Breast epithelium (tissue), 4 donors: ENCODE measurements around the gene ESPN. TPM values are rescaled to one million over a fixed set of nuclear protein-coding genes. Genes with fewer than 3 reads are reported as not detected.

Source experiments
- DNase-seq, 2 donors: peaks; one replicate each; pipeline ENCODE4 v3.0.0-alpha.2; 2019; ENCODE audit warnings: low spot score in 2 of 2
- H3K27ac ChIP-seq, 2 donors: fragments of 200-600 bp; sonication (generic) in 1 of 2; one replicate each; pipeline ENCODE4 v1.5.1; 2016 to 2019; ENCODE audit warnings: mild to moderate bottlenecking in 1 of 2
- H3K27me3 ChIP-seq, 2 donors: fragments of 200-600 bp; sonication (generic) in 1 of 2; one replicate each; pipeline versions ENCODE4 v1.5.1 to v1.6.0; 2017 to 2019; ENCODE audit warnings: control low read depth in 1 of 2, mild to moderate bottlenecking in 1 of 2
- H3K36me3 ChIP-seq: fragments of 200-600 bp; one replicate; pipeline ENCODE4 v1.5.1; 2019
- H3K4me1 ChIP-seq, 2 donors: fragments of 200-600 bp; sonication (generic); one replicate each; pipeline ENCODE4 v1.5.1; 2016 to 2019; ENCODE audit warnings: control low read depth in 1 of 2
- H3K4me3 ChIP-seq, 3 donors: fragments of 200-600 bp; sonication (generic); 1 replicate in 2 of 3; 2 replicates in 1 of 3; pipeline ENCODE4 v1.5.1; 2016 to 2019; ENCODE audit warnings: mild to moderate bottlenecking in 3 of 3, moderate library complexity in 2 of 3
- H3K9me3 ChIP-seq, 2 donors: fragments of 200-600 bp; sonication (generic) in 1 of 2; one replicate each; pipeline ENCODE4 v1.5.1; 2016 to 2019; ENCODE audit warnings: control low read depth in 1 of 2
- POLR2A ChIP-seq: fragments of 450-650 bp; IDR thresholded peaks from one replicate; pipeline ENCODE4 v1.6.1; 2016; ENCODE audit warnings: antibody characterized with exemption, mild to moderate bottlenecking, moderate library complexity
- POLR2AphosphoS5 ChIP-seq, 3 donors: sonication (generic); formaldehyde crosslinking; IDR thresholded peaks; one replicate each; pipeline ENCODE4 v1.6.1; 2017; ENCODE audit warnings: antibody characterized with exemption in 3 of 3
- intact Hi-C: fragments of 100-400 bp; cut with DNase I; formaldehyde crosslinking; loops from one replicate; pipeline ENCODE4 v1.15.1; 2023; ENCODE audit warnings: low total_unique reads
- total RNA-seq, 3 donors: library from RNA; depleted of rRNA; stranded (reverse); fragments of >200 nt; gene quantifications; one replicate each; pipeline ENCODE4 v1.1.0, GENCODE V29; 2016
- TF ChIP-seq, protein P1 (sequence below), 3 donors: fragments of 450-650 bp; IDR thresholded peaks; one replicate each; pipeline ENCODE4 v1.5.1; 2016 to 2017; ENCODE audit warnings: antibody characterized with exemption in 3 of 3, mild to moderate bottlenecking in 3 of 3, moderate library complexity in 3 of 3

ESPN gene
- total RNA-seq, 3 donors from 2014 or later = 10.8 to 11.1 TPM; not detected in 1

DNA sequence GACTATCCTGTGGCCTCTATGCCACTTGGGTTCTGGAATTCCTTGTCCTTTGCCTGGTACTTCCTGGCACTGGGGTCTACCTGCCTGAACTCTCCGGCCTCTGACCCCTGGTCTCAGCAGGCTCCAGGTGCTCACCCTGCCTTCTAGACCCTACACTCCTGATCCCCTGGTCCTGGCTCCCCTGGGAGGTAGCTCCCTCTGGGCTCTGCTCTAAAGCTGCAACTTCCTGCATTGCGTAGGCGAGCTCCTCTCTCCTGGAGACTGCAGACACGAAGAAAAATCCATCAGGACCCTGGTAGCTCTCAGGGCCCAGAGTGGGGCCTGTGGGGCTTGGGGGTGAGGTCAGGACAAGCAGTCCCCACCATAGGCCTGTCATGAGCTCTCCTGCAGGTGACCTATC lies 74.7 kb downstream of the ESPN start:
- DNase-seq = no peak
- H3K4me1 ChIP-seq = peaks cover 4 to 24% of the 10 kb centered on the region in 2 donors
- peak overlapping the region in 1 of 2 donors; percentile 23 for H3K27ac ChIP-seq
- H3K27me3 ChIP-seq = no peaks in the 10 kb centered on the region
- intact Hi-C loops = loop anchor here (10.0 kb wide), 1 partner anchor 146 kb away; no protein-coding TSS in a partner anchor
- H3K36me3 ChIP-seq = no peaks in the 10 kb centered on the region
- H3K9me3 ChIP-seq = no peaks in the 10 kb centered on the region
- H3K4me3 ChIP-seq = no peak overlapping the region
- no peak for TF ChIP-seq POLR2A
- TF ChIP-seq POLR2AphosphoS5 (IDR thresholded peaks at IDR 0.05) = no peak
- TF ChIP-seq, protein P1, sequence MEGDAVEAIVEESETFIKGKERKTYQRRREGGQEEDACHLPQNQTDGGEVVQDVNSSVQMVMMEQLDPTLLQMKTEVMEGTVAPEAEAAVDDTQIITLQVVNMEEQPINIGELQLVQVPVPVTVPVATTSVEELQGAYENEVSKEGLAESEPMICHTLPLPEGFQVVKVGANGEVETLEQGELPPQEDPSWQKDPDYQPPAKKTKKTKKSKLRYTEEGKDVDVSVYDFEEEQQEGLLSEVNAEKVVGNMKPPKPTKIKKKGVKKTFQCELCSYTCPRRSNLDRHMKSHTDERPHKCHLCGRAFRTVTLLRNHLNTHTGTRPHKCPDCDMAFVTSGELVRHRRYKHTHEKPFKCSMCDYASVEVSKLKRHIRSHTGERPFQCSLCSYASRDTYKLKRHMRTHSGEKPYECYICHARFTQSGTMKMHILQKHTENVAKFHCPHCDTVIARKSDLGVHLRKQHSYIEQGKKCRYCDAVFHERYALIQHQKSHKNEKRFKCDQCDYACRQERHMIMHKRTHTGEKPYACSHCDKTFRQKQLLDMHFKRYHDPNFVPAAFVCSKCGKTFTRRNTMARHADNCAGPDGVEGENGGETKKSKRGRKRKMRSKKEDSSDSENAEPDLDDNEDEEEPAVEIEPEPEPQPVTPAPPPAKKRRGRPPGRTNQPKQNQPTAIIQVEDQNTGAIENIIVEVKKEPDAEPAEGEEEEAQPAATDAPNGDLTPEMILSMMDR (IDR thresholded peaks at IDR 0.05) = no peak

DNA sequence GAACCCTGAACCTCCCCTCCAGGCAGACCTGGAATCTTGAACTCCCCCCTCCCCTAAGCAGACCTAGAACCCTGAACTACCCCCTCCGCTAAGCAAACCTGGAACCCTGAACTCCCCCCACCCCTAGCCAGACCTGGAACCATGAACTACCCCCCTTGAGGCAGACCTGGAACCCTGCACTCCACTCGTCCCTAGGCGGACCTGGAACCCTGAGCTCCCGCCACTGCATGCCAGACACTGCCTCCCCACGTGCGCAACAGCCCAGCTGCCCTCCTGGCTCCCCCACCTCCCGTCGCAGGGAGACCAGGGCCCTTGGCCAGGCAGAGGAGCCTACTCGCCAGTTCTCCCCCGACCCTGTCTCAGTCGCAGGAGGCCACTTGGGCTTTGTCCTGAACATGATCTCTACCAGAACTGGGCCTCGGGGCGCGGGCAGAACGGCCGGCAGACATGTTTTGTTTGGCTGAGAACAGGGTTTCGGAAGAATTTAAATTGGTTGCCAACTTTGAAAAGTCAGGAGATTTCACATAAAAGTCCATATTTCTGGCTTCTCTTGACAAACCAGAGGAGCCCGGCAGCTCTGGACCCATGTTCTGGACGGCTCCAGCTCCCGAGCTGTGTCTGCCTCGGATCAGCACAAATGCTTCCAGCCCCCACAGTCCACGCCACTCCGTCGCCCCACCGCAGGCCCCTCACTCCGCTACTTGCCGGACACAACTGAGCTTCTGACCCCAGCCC lies 76.1 kb downstream of the ESPN start:
- Histone ChIP-seq H3K27me3 (no peaks in the 10 kb centered on the region), H3K27ac (peak overlapping the region in 1 of 2 donors; percentile 30), H3K4me1 (peaks cover 4 to 24% of the 10 kb centered on the region in 2 donors), H3K36me3 (no peaks in the 10 kb centered on the region), H3K4me3 (no peak overlapping the region), H3K9me3 (no peaks in the 10 kb centered on the region)
- intact Hi-C loops = no loop called here
- no peak for DNase-seq
- TF ChIP-seq, protein P1 (IDR thresholded peaks at IDR 0.05) = no peak
- TF ChIP-seq POLR2AphosphoS5 (IDR thresholded peaks at IDR 0.05) = no peak
- no peak for TF ChIP-seq POLR2A

DNA sequence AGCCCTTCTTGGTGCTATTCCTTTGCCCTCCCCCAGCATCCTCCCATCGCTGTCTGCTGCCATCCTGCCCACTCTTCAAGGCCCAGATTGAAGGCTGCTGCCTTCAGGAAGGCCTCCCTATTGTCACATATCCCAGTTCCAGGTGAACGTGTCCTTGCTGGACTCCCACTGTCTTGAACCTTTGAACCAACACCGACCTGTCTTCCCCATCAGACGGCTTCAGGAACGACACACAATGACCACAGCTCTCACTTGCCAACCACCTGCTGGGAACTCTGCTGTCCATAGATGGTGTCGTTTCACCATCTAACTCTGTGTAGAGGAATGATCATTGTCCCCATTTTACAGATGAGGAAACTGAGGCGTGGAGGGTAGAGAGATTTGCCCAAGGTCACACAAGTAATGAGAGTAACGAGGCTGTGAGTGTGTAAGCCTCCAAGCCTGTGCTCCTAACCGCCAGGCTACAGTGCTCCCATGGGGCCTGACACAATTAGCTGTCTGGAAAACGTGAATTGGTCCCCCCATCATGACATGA lies 76.8 kb downstream of the ESPN start:
- Histone ChIP-seq H3K27me3 (no peaks in the 10 kb centered on the region), H3K4me3 (no peak overlapping the region), H3K27ac (peak overlapping the region in 1 of 2 donors; percentile 30), H3K36me3 (no peaks in the 10 kb centered on the region), H3K4me1 (peaks cover 4 to 20% of the 10 kb centered on the region in 2 donors), H3K9me3 (no peaks in the 10 kb centered on the region)
- no peak for DNase-seq
- TF ChIP-seq POLR2AphosphoS5 (IDR thresholded peaks at IDR 0.05) (no peak), POLR2A (no peak)
- TF ChIP-seq, protein P1 (IDR thresholded peaks at IDR 0.05) = no peak
- intact Hi-C loops = no loop called here

DNA sequence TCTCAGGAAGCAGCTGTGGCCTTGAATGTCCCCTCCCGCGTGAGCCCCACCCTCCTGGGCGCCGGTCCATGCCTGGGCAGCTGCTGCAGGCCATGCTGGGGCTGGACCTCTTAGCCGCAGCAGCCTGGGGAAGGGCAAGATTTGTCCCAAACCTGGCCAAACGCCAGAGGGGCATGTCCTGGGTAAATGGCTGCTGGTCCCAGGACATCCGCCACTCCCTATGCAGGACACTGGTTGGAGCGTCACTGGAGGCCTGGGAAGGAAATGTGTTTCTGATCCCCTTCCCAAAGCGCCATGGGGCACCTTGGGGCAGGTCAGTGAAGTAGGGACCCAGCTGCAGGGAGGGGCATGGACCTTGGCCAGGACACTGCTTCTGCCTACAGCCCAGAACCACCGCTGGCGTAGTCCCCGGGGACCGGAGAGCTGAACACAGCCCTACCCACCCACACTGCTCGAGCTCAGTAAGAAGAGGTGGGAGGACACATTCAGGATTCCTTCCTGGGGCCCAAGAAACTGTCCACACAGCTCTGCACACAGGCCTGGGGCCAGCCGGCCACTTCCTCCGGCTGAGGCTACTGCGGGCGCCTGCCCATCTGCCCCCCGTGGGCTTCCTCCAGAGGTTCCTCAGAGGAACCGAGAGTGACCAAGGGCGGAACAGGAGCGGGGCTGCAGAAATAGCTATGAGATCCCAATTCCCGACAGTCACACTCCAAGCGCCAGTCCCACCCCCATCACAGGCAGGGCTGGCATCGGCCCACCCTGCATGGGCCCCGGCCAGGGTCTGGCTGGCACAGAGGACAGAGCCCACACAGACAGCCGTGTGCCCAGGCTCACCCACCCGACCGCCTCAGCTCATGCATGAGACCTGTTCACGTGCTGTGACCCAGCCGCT lies 77.7 kb downstream of the ESPN start:
- Histone ChIP-seq H3K9me3 (no peaks in the 10 kb centered on the region), H3K4me3 (peak overlapping the region in 1 of 3 donors; percentile 30), H3K27ac (peak overlapping the region in 1 of 2 donors; percentile 38), H3K4me1 (peaks cover 4 to 15% of the 10 kb centered on the region in 2 donors), H3K36me3 (no peaks in the 10 kb centered on the region), H3K27me3 (no peaks in the 10 kb centered on the region)
- DNase-seq = no peak
- no peak for TF ChIP-seq POLR2A
- TF ChIP-seq, protein P1 (IDR thresholded peaks at IDR 0.05) = no peak
- TF ChIP-seq POLR2AphosphoS5 (IDR thresholded peaks at IDR 0.05) = peak in 1 of 3 donors; percentile 10
- intact Hi-C loops = no loop called here
